Peyer's patch (tissue), 4 donors: ENCODE measurements around the gene GORASP1. TPM values are rescaled to one million over a fixed set of nuclear protein-coding genes. Genes with fewer than 3 reads are reported as not detected.

Experiments
- DNase-seq, 3 donors: peaks; one replicate each; pipeline ENCODE4 v3.0.0-alpha.2; 2017 to 2019
- H3K27ac ChIP-seq, 4 donors: fragments of 200-600 bp; sonication (generic); one replicate each; pipeline ENCODE4 v1.5.1; 2016 to 2019
- H3K27me3 ChIP-seq, 2 donors: fragments of 200-600 bp; sonication (generic); one replicate each; pipeline ENCODE4 v1.5.1; 2019
- H3K36me3 ChIP-seq, 3 donors: fragments of 200-600 bp; sonication (generic); one replicate each; pipeline ENCODE4 v1.5.1; 2016 to 2019
- H3K4me1 ChIP-seq, 4 donors: fragments of 200-600 bp; sonication (generic); one replicate each; pipeline ENCODE4 v1.5.1; 2016 to 2019
- H3K4me3 ChIP-seq, 4 donors: fragments of 200-600 bp; sonication (generic); 1 replicate in 3 of 4; 2 replicates in 1 of 4; pipeline ENCODE4 v1.5.1; 2016 to 2019; ENCODE audit warnings: mild to moderate bottlenecking in 1 of 4
- H3K9me3 ChIP-seq, 4 donors: fragments of 200-600 bp; sonication (generic); one replicate each; pipeline ENCODE4 v1.5.1; 2016 to 2019; ENCODE audit warnings: mild to moderate bottlenecking in 1 of 4
- CTCF ChIP-seq, 6 experiments: fragments of 450-650 bp in 4 of 6; fragments of 200-600 bp in 2 of 6; sonication (generic) in 1 of 6; IDR thresholded peaks; one replicate each; pipeline ENCODE4 v1.5.1; 2017 to 2019; ENCODE audit warnings: antibody characterized with exemption in 6 of 6, mild to moderate bottlenecking in 3 of 6, moderate library complexity in 1 of 6
- POLR2A ChIP-seq, 2 donors: fragments of 450-650 bp; IDR thresholded peaks; one replicate each; pipeline ENCODE4 v1.5.1; 2017; ENCODE audit warnings: antibody characterized with exemption in 2 of 2, mild to moderate bottlenecking in 2 of 2, moderate library complexity in 2 of 2
- total RNA-seq, 4 donors: library from RNA; depleted of rRNA; stranded (reverse); fragments of >200 nt; gene quantifications; one replicate each; pipeline ENCODE4 v1.1.0, GENCODE V29; 2016

GORASP1 gene
- total RNA-seq, 4 donors from 2014 or later = 85.8 to 145 (median 128) TPM

GRCh38 chr3:39082666-39083313 lies 24.6 kb downstream of the GORASP1 start:
- Histone ChIP-seq H3K27me3 (no peaks in the 10 kb centered on the region), H3K27ac (no peak overlapping the region), H3K9me3 (no peaks in the 10 kb centered on the region), H3K4me1 (peaks cover 0 to 3% (median 0%) of the 10 kb centered on the region in 4 donors), H3K36me3 (peaks cover 0 to 73% (median 0%) of the 10 kb centered on the region in 3 donors), H3K4me3 (no peak overlapping the region)
- TF ChIP-seq POLR2A (IDR thresholded peaks at IDR 0.05) = no peak
- TF ChIP-seq CTCF (IDR thresholded peaks at IDR 0.05) = no peak
- DNase-seq = no peak

GRCh38 chr3:39080026-39080425 lies 27.4 kb downstream of the GORASP1 start:
- Histone ChIP-seq H3K4me3 (no peak overlapping the region), H3K27me3 (no peaks in the 10 kb centered on the region), H3K36me3 (peaks cover 0 to 75% (median 0%) of the 10 kb centered on the region in 3 donors), H3K9me3 (no peaks in the 10 kb centered on the region), H3K27ac (no peak overlapping the region), H3K4me1 (no peaks in the 10 kb centered on the region)
- no peak for DNase-seq
- TF ChIP-seq POLR2A (IDR thresholded peaks at IDR 0.05) (no peak), CTCF (IDR thresholded peaks at IDR 0.05) (no peak)

- Histone ChIP-seq H3K4me3 (no peak overlapping the region), H3K36me3 (peaks cover 0 to 75% (median 0%) of the 10 kb centered on the region in 3 donors), H3K9me3 (no peaks in the 10 kb centered on the region), H3K4me1 (no peaks in the 10 kb centered on the region), H3K27ac (no peak overlapping the region), H3K27me3 (no peaks in the 10 kb centered on the region)
- no peak for DNase-seq
- no peak for TF ChIP-seq POLR2A (IDR thresholded peaks at IDR 0.05)
- TF ChIP-seq CTCF (IDR thresholded peaks at IDR 0.05) = no peak
Observed at GRCh38 chr3:39079530-39079929, 27.9 kb downstream of the GORASP1 start.

- peaks cover 0 to 75% (median 0%) of the 10 kb centered on the region in 3 donors for H3K36me3 ChIP-seq
- TF ChIP-seq CTCF (IDR thresholded peaks at IDR 0.05) (no peak), POLR2A (IDR thresholded peaks at IDR 0.05) (no peak)
- no peaks in the 10 kb centered on the region for H3K27me3 ChIP-seq
- H3K4me1 ChIP-seq = no peaks in the 10 kb centered on the region
- H3K4me3 ChIP-seq = no peak overlapping the region
- no peak overlapping the region for H3K27ac ChIP-seq
- H3K9me3 ChIP-seq = no peaks in the 10 kb centered on the region
- DNase-seq = no peak
Observed at GRCh38 chr3:39075910-39076309, 31.5 kb downstream of the GORASP1 start.

- no peak for DNase-seq
- Histone ChIP-seq H3K9me3 (no peaks in the 10 kb centered on the region), H3K27ac (no peak overlapping the region), H3K36me3 (peaks cover 0 to 69% (median 0%) of the 10 kb centered on the region in 3 donors), H3K27me3 (no peaks in the 10 kb centered on the region), H3K4me3 (no peak overlapping the region), H3K4me1 (no peaks in the 10 kb centered on the region)
- no peak for TF ChIP-seq POLR2A (IDR thresholded peaks at IDR 0.05)
- no peak for TF ChIP-seq CTCF (IDR thresholded peaks at IDR 0.05)
Observed at GRCh38 chr3:39068556-39068955, 38.9 kb downstream of the GORASP1 start.
